Measurements from ENCODE around the gene ZNF778. TPM values are rescaled to one million over a fixed set of nuclear protein-coding genes. Genes with fewer than 3 reads are reported as not detected.

The ZNF778 gene
- total and polyA plus RNA-seq, 2 of the 13 experiments (the other 11 are each of a cell fraction or from before 2014, with no cell fraction given), result 3.8 to 7.2 TPM

GRCh38 chr16:89200850-89201411 is 16.6 kb upstream of the ZNF778 start (continued):
- no peak for TF ChIP-seq RERE (CRISPR knock-in tag; IDR thresholded peaks at IDR 0.05; ENCODE audit: low read depth)
- peak; percentile 66 for TF ChIP-seq AGO2 (optimal IDR thresholded peaks at IDR 0.05; ENCODE audit: low read depth, low read length)
- no peak for TF ChIP-seq HMG20A (CRISPR knock-in tag; IDR thresholded peaks at IDR 0.05; ENCODE audit: borderline replicate concordance)
- TF ChIP-seq ZFY (CRISPR knock-in tag; IDR thresholded peaks at IDR 0.05), result peak; percentile 37
- no peak for TF ChIP-seq ARID5B (CRISPR knock-in tag; IDR thresholded peaks at IDR 0.05)
- no peak for TF ChIP-seq KDM1A (CRISPR knock-in tag; IDR thresholded peaks at IDR 0.05)
- TF ChIP-seq UBTF (CRISPR knock-in tag; IDR thresholded peaks at IDR 0.05), result no peak; the same call in 1 of the 2 replicates
- TF ChIP-seq GMEB1 (CRISPR knock-in tag; IDR thresholded peaks at IDR 0.05; ENCODE audit: borderline replicate concordance), result no peak
- no peak for TF ChIP-seq ZFAT (CRISPR knock-in tag; conservative IDR thresholded peaks at IDR 0.05)
- TF ChIP-seq SNAPC5 (CRISPR knock-in tag; IDR thresholded peaks at IDR 0.05; ENCODE audit: borderline replicate concordance), result no peak
- no peak; the same call in 1 of the 2 replicates for TF ChIP-seq SAFB2 (CRISPR knock-in tag; IDR thresholded peaks at IDR 0.05; ENCODE audit: borderline replicate concordance, low read depth)
- TF ChIP-seq RXRA (CRISPR knock-in tag; IDR thresholded peaks at IDR 0.05), result no peak
- no peak for TF ChIP-seq PHF20 (CRISPR knock-in tag; IDR thresholded peaks at IDR 0.05)
- TF ChIP-seq ZNF232 (CRISPR knock-in tag; IDR thresholded peaks at IDR 0.05; ENCODE audit: borderline replicate concordance), result no peak
- TF ChIP-seq ZNF724P (CRISPR knock-in tag; IDR thresholded peaks at IDR 0.05; ENCODE audit: borderline replicate concordance), result no peak
- TF ChIP-seq PHF21A (CRISPR knock-in tag; IDR thresholded peaks at IDR 0.05), result no peak

All from HepG2 (cell line).